ENCODE data around the gene KRT6C. TPM values are rescaled to one million over a fixed set of nuclear protein-coding genes. Genes with fewer than 3 reads are reported as not detected.

Gene KRT6C
- total and polyA plus RNA-seq, 2 experiments from 2014 or later, result not detected

- H3K79me2 ChIP-seq (replicated peaks; ENCODE audit: insufficient read depth), result no peaks in the 10 kb centered on the region
- H3K4me2 ChIP-seq, result no peak overlapping the region
- H3K4me1 Mint-ChIP-seq, result peaks cover 9% of the 10 kb centered on the region
- no peaks in the 10 kb centered on the region for H3K9me2 ChIP-seq (ENCODE audit: insufficient read depth)
- no peaks in the 10 kb centered on the region for H3K9me3 Mint-ChIP-seq
- no peak overlapping the region for H3K4me3 Mint-ChIP-seq
- H3K36me3 Mint-ChIP-seq (ENCODE audit: low read depth), result no peaks in the 10 kb centered on the region
- H3K36me3 ChIP-seq (ENCODE audit: insufficient read depth), result no peaks in the 10 kb centered on the region
- H4K20me1 ChIP-seq (replicated peaks; ENCODE audit: insufficient read depth), result no peaks in the 10 kb centered on the region
- no peak for TF ChIP-seq ZNF331 (CRISPR knock-in tag; IDR thresholded peaks at IDR 0.05; ENCODE audit: low read depth)
- TF ChIP-seq POLR2AphosphoS5 (IDR thresholded peaks at IDR 0.05; ENCODE audit: low read depth), result no peak
- no peak for TF ChIP-seq REST (IDR thresholded peaks at IDR 0.05; ENCODE audit: unreplicated experiment)
- TF ChIP-seq ZNF114 (CRISPR knock-in tag; IDR thresholded peaks at IDR 0.05), result no peak
- no peaks in the 10 kb centered on the region for H3K4me1 ChIP-seq (ENCODE audit: insufficient read depth)
- H3K27ac ChIP-seq (ENCODE audit: low read depth), result no peak overlapping the region
- ATAC-seq (no peak), DNase-seq (ENCODE audit: low spot score) (no peak)
- peaks cover 8% of the 10 kb centered on the region for H3K27me3 Mint-ChIP-seq (ENCODE audit: insufficient read depth, low read depth, poor library complexity)
- H3K27ac Mint-ChIP-seq, result no peak overlapping the region
- H3K4me3 ChIP-seq, result no peak overlapping the region
- no peaks in the 10 kb centered on the region for H3K27me3 ChIP-seq (ENCODE audit: insufficient read depth)
- H3F3A ChIP-seq (replicated peaks; ENCODE audit: low read depth), result no peaks in the 10 kb centered on the region
- H2AFZ ChIP-seq, result no peak overlapping the region
Measured at GRCh38 chr12:52427083-52427482, 46.5 kb downstream of the KRT6C start.

- no peaks in the 10 kb centered on the region for H3K9me3 Mint-ChIP-seq
- H3K4me1 Mint-ChIP-seq, result peaks cover 9% of the 10 kb centered on the region
- H3K27ac Mint-ChIP-seq, result no peak overlapping the region
- Histone ChIP-seq H3K27ac (ENCODE audit: low read depth) (no peak overlapping the region), H3K79me2 (replicated peaks; ENCODE audit: insufficient read depth) (no peaks in the 10 kb centered on the region), H2AFZ (no peak overlapping the region), H3K27me3 (ENCODE audit: insufficient read depth) (no peaks in the 10 kb centered on the region), H3K4me2 (no peak overlapping the region), H3K4me3 (no peak overlapping the region), H3K4me1 (ENCODE audit: insufficient read depth) (no peaks in the 10 kb centered on the region), H3K36me3 (ENCODE audit: insufficient read depth) (no peaks in the 10 kb centered on the region), H3K9me2 (ENCODE audit: insufficient read depth) (no peaks in the 10 kb centered on the region), H3F3A (replicated peaks; ENCODE audit: low read depth) (no peaks in the 10 kb centered on the region), H4K20me1 (replicated peaks; ENCODE audit: insufficient read depth) (no peaks in the 10 kb centered on the region)
- no peak for DNase-seq (ENCODE audit: low spot score)
- H3K4me3 Mint-ChIP-seq, result no peak overlapping the region
- peaks cover 5% of the 10 kb centered on the region for H3K27me3 Mint-ChIP-seq (ENCODE audit: insufficient read depth, low read depth, poor library complexity)
- no peak for ATAC-seq
- H3K36me3 Mint-ChIP-seq (ENCODE audit: low read depth), result no peaks in the 10 kb centered on the region
- TF ChIP-seq EZH2 (IDR thresholded peaks at IDR 0.05; ENCODE audit: low read depth, unreplicated experiment) (no peak), JUNB (IDR thresholded peaks at IDR 0.05; ENCODE audit: unreplicated experiment) (no peak), REST (IDR thresholded peaks at IDR 0.05; ENCODE audit: unreplicated experiment) (no peak), NANOG (IDR thresholded peaks at IDR 0.05; ENCODE audit: borderline replicate concordance) (no peak), ZNF331 (CRISPR knock-in tag; IDR thresholded peaks at IDR 0.05; ENCODE audit: low read depth) (no peak), CREB1 (CRISPR knock-in tag; IDR thresholded peaks at IDR 0.05; ENCODE audit: low read depth) (no peak), STAT1 (IDR thresholded peaks at IDR 0.05; ENCODE audit: unreplicated experiment) (no peak)
Measured at GRCh38 chr12:52426034-52426433, 47.6 kb downstream of the KRT6C start.

Measured in GM23338 (cell line).